Neuronal stem cell (in vitro differentiated cells): ENCODE measurements around the gene MCF2L2.

Experiments used
- DNase-seq: peaks from one replicate; pipeline ENCODE4 v3.0.0-alpha.2; 2013; ENCODE audit warnings: low spot score
- H2AFZ ChIP-seq: one replicate; pipeline ENCODE4 v1.6.1; 2013; ENCODE audit warnings: mild to moderate bottlenecking, low read length, inconsistent platforms
- H2AK5ac ChIP-seq: 2 replicates; pipeline ENCODE4 v1.6.1; 2013; ENCODE audit warnings: low read depth, mild to moderate bottlenecking, inconsistent platforms, low read length, moderate library complexity, mixed read lengths
- H2BK120ac ChIP-seq: 2 replicates; pipeline ENCODE4 v1.6.1; 2013; ENCODE audit warnings: low read depth, mild to moderate bottlenecking, inconsistent platforms, low read length, moderate library complexity, mixed read lengths
- H2BK12ac ChIP-seq: one replicate; pipeline ENCODE4 v1.6.1; 2013; ENCODE audit warnings: low read length, inconsistent platforms
- H2BK15ac ChIP-seq: 2 replicates; pipeline ENCODE4 v1.6.1; 2013; ENCODE audit warnings: mild to moderate bottlenecking, low read length, inconsistent platforms, mixed read lengths
- H2BK5ac ChIP-seq: one replicate; pipeline ENCODE4 v1.6.1; 2013; ENCODE audit warnings: inconsistent platforms, mild to moderate bottlenecking, low read length, moderate library complexity
- H3K14ac ChIP-seq: one replicate; pipeline ENCODE4 v1.6.1; 2013; ENCODE audit warnings: low read length, inconsistent platforms
- H3K18ac ChIP-seq: 2 replicates; pipeline ENCODE4 v1.6.1; 2013; ENCODE audit warnings: low read length, inconsistent platforms
- H3K23ac ChIP-seq: 2 replicates; pipeline ENCODE4 v1.6.1; 2013; ENCODE audit warnings: low read depth, mild to moderate bottlenecking, mixed read lengths, low read length, inconsistent platforms; ENCODE audit not compliant: poor library complexity
- H3K27ac ChIP-seq: replicated peaks from 3 replicates; pipeline ENCODE4 v1.5.1; 2013; ENCODE audit warnings: low read length, inconsistent platforms
- H3K27me3 ChIP-seq, 3 experiments: 2 replicates each; pipeline ENCODE4 v1.6.1; 2013; ENCODE audit warnings: low read length in 3 of 3, mild to moderate bottlenecking in 2 of 3, inconsistent platforms in 1 of 3, low read depth in 1 of 3, mixed read lengths in 1 of 3, moderate library complexity in 1 of 3; ENCODE audit not compliant: control insufficient read depth in 3 of 3, insufficient read depth in 3 of 3
- H3K36me3 ChIP-seq, 2 donors: replicated peaks in 1 of 2; 2 replicates each; pipeline ENCODE4 v1.6.1; 2013; ENCODE audit warnings: low read length in 2 of 2; ENCODE audit not compliant: control insufficient read depth in 2 of 2, insufficient read depth in 2 of 2
- H3K4ac ChIP-seq: 2 replicates; pipeline ENCODE4 v1.6.1; 2013; ENCODE audit warnings: inconsistent platforms, mild to moderate bottlenecking, low read length, moderate library complexity
- H3K4me1 ChIP-seq, 2 donors: 1 replicate in 1 of 2; 2 replicates in 1 of 2; pipeline ENCODE4 v1.6.1; 2013; ENCODE audit warnings: low read length in 2 of 2, low read depth in 1 of 2; ENCODE audit not compliant: control insufficient read depth in 2 of 2, insufficient read depth in 1 of 2
- H3K4me2 ChIP-seq: one replicate; pipeline ENCODE4 v1.6.1; 2013; ENCODE audit warnings: mild to moderate bottlenecking, low read length, inconsistent platforms; ENCODE audit not compliant: insufficient read depth, poor library complexity, severe bottlenecking
- H3K4me3 ChIP-seq, 2 donors: 2 replicates each; pipeline ENCODE4 v1.5.1; 2013; ENCODE audit warnings: low read length in 2 of 2, mild to moderate bottlenecking in 2 of 2, inconsistent platforms in 1 of 2, moderate library complexity in 1 of 2
- H3K79me1 ChIP-seq: one replicate; pipeline ENCODE4 v1.6.1; 2013; ENCODE audit warnings: low read depth, mild to moderate bottlenecking, inconsistent platforms, low read length, moderate library complexity
- H3K9ac ChIP-seq: one replicate; pipeline ENCODE4 v1.6.1; 2013; ENCODE audit warnings: mild to moderate bottlenecking, low read depth, low read length, inconsistent platforms; ENCODE audit not compliant: poor library complexity
- H3K9me3 ChIP-seq, 2 donors: replicated peaks in 1 of 2; 2 replicates each; pipeline versions ENCODE3 to v1.6.1; 2013; ENCODE audit warnings: low read length in 2 of 2, mild to moderate bottlenecking in 2 of 2, inconsistent platforms in 1 of 2, low read depth in 1 of 2, mixed read lengths in 1 of 2, moderate library complexity in 1 of 2; ENCODE audit not compliant: control insufficient read depth in 2 of 2, insufficient read depth in 1 of 2
- H4K8ac ChIP-seq: one replicate; pipeline ENCODE4 v1.6.1; 2013; ENCODE audit warnings: low read depth, mild to moderate bottlenecking, inconsistent platforms, low read length, moderate library complexity
- H4K91ac ChIP-seq: one replicate; pipeline ENCODE4 v1.6.1; 2013; ENCODE audit warnings: low read length, low read depth, mild to moderate bottlenecking, inconsistent platforms; ENCODE audit not compliant: poor library complexity
- WGBS, 2 donors: extraction: QIAGEN DNeasy Blood & Tissue Kit; methylation state at CpG; one replicate each; pipeline ENCODE4 v1.1.7; 2013; ENCODE audit warnings: missing lambda C conversion rate in 2 of 2, mixed read lengths in 1 of 2; ENCODE audit not compliant: insufficient read length in 2 of 2, insufficient replicate concordance in 1 of 2; ENCODE audit errors: extremely low coverage in 2 of 2; 5-methylcytosine and 5-hydroxymethylcytosine counted together

Gene MCF2L2

GRCh38 chr3:183247011-183247589 lies 181.3 kb downstream of the MCF2L2 start:
- Histone ChIP-seq H3K4me1 (peaks cover 5 to 7% of the 10 kb centered on the region in 2 donors), H3K14ac (no peak overlapping the region), H2AK5ac (no peak overlapping the region), H3K27ac (no peak overlapping the region), H2AFZ (no peak overlapping the region), H3K4ac (no peak overlapping the region), H3K9ac (no peak overlapping the region), H3K27me3 (peaks cover 0 to 34% (median 5%) of the 10 kb centered on the region in 3 experiments), H4K91ac (no peak overlapping the region), H3K9me3 (peaks cover 3 to 8% of the 10 kb centered on the region in 2 donors), H3K79me1 (no peaks in the 10 kb centered on the region), H3K23ac (no peak overlapping the region), H2BK15ac (no peak overlapping the region), H3K18ac (no peak overlapping the region), H2BK5ac (no peak overlapping the region), H3K36me3 (no peaks in the 10 kb centered on the region), H4K8ac (no peak overlapping the region), H2BK12ac (no peak overlapping the region), H3K4me2 (no peak overlapping the region), H3K4me3 (no peak overlapping the region), H2BK120ac (no peak overlapping the region)
- DNase-seq: no peak
- WGBS, 2 donors: no CpG with 5 or more reads among the region's 6 CpGs

DNA sequence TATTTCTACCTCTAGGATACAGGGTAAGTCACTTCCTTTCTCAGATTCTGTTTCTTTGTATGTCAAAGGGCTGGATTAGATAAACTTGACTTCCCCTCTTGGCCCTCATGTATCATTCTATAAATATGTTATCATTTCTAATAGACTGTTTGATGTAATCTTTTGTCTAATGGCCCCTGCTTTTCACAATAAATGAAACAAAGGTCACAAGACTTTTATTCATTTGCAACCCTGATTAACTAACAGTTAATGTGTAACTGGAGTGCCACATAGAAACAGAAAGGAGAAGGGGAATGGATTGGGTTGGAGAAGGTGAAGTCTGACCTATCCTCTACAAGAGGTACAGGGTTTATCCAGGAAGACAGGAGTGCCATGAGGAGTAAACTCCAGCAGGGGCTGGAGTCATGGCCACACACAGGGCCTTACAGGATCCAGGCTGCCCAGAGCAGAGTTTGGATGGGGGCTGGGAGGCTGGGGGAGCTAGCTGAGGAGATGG lies 183.4 kb downstream of the MCF2L2 start:
- no peak overlapping the region for H2BK5ac ChIP-seq
- H3K27me3 ChIP-seq: peaks cover 0 to 19% (median 0%) of the 10 kb centered on the region in 3 experiments
- H3K14ac ChIP-seq: no peak overlapping the region
- no peak overlapping the region for H3K4ac ChIP-seq
- H3K27ac ChIP-seq: no peak overlapping the region
- no peak overlapping the region for H2AFZ ChIP-seq
- no peak for DNase-seq
- no peak overlapping the region for H3K4me2 ChIP-seq
- H3K18ac ChIP-seq: no peak overlapping the region
- H3K9me3 ChIP-seq: peaks cover 3 to 11% of the 10 kb centered on the region in 2 donors
- no peak overlapping the region for H3K9ac ChIP-seq
- no peak overlapping the region for H4K91ac ChIP-seq
- peaks cover 5 to 7% of the 10 kb centered on the region in 2 donors for H3K4me1 ChIP-seq
- no peak overlapping the region for H3K4me3 ChIP-seq
- H3K79me1 ChIP-seq: no peaks in the 10 kb centered on the region
- H2BK120ac ChIP-seq: no peak overlapping the region
- H3K36me3 ChIP-seq: no peaks in the 10 kb centered on the region
- H2BK15ac ChIP-seq: no peak overlapping the region
- no peak overlapping the region for H2BK12ac ChIP-seq
- no peak overlapping the region for H3K23ac ChIP-seq
- H4K8ac ChIP-seq: no peak overlapping the region
- no peak overlapping the region for H2AK5ac ChIP-seq

- no peak overlapping the region for H2BK12ac ChIP-seq
- H3K23ac ChIP-seq: no peak overlapping the region
- no peak overlapping the region for H3K18ac ChIP-seq
- H3K9me3 ChIP-seq: peaks cover 3 to 11% of the 10 kb centered on the region in 2 donors
- H2BK120ac ChIP-seq: no peak overlapping the region
- H3K4me2 ChIP-seq: no peak overlapping the region
- no peaks in the 10 kb centered on the region for H3K36me3 ChIP-seq
- peaks cover 3 to 5% of the 10 kb centered on the region in 2 donors for H3K4me1 ChIP-seq
- H3K14ac ChIP-seq: no peak overlapping the region
- H3K4me3 ChIP-seq: no peak overlapping the region
- no peak overlapping the region for H2AK5ac ChIP-seq
- H3K79me1 ChIP-seq: no peaks in the 10 kb centered on the region
- no peak overlapping the region for H3K9ac ChIP-seq
- no peak overlapping the region for H3K4ac ChIP-seq
- H2BK15ac ChIP-seq: no peak overlapping the region
- no peak overlapping the region for H2BK5ac ChIP-seq
- H4K91ac ChIP-seq: no peak overlapping the region
- no CpG with 5 or more reads among the region's 2 CpGs for WGBS, 2 donors
- no peak overlapping the region for H4K8ac ChIP-seq
- peaks cover 0 to 13% (median 0%) of the 10 kb centered on the region in 3 experiments for H3K27me3 ChIP-seq
- no peak overlapping the region for H3K27ac ChIP-seq
- DNase-seq: no peak
- H2AFZ ChIP-seq: no peak overlapping the region
Measured at GRCh38 chr3:183244219-183244618, 184.2 kb downstream of the MCF2L2 start.

- no peak overlapping the region for H2AFZ ChIP-seq
- H3K18ac ChIP-seq: no peak overlapping the region
- no peak overlapping the region for H4K8ac ChIP-seq
- H3K4me2 ChIP-seq: no peak overlapping the region
- H3K23ac ChIP-seq: no peak overlapping the region
- peaks cover 0 to 13% (median 0%) of the 10 kb centered on the region in 3 experiments for H3K27me3 ChIP-seq
- no peak overlapping the region for H2BK15ac ChIP-seq
- H4K91ac ChIP-seq: no peak overlapping the region
- no CpG with 5 or more reads among the region's 1 CpG for WGBS, 2 donors
- H2BK120ac ChIP-seq: no peak overlapping the region
- no peak overlapping the region for H2BK5ac ChIP-seq
- no peaks in the 10 kb centered on the region for H3K36me3 ChIP-seq
- no peak overlapping the region for H3K14ac ChIP-seq
- H2AK5ac ChIP-seq: no peak overlapping the region
- no peak for DNase-seq
- H3K4ac ChIP-seq: no peak overlapping the region
- H3K27ac ChIP-seq: no peak overlapping the region
- no peak overlapping the region for H3K4me3 ChIP-seq
- no peak overlapping the region for H2BK12ac ChIP-seq
- no peak overlapping the region for H3K9ac ChIP-seq
- peaks cover 0 to 2% of the 10 kb centered on the region in 2 donors for H3K4me1 ChIP-seq
- peaks cover 3 to 11% of the 10 kb centered on the region in 2 donors for H3K9me3 ChIP-seq
- no peaks in the 10 kb centered on the region for H3K79me1 ChIP-seq
Measured at GRCh38 chr3:183242431-183242830, 186.0 kb downstream of the MCF2L2 start.
